Nephron progenitor cell (in vitro differentiated cells): ENCODE results near the gene ABLIM1.

ENCODE experiments used
- DNase-seq: peaks from one replicate; pipeline ENCODE4 v3.0.0; 2021
- H3K27ac Mint-ChIP-seq: 2 replicates; pipeline ENCODE4 v1.8.0; 2021; ENCODE audit warnings: mild to moderate bottlenecking, moderate library complexity, mixed read lengths
- H3K27me3 Mint-ChIP-seq: 2 replicates; pipeline ENCODE4 v1.8.0; 2021; ENCODE audit warnings: mild to moderate bottlenecking, low read depth, mixed read lengths; ENCODE audit not compliant: poor library complexity
- H3K36me3 Mint-ChIP-seq: 2 replicates; pipeline ENCODE4 v1.8.0; 2021; ENCODE audit warnings: low read depth, mixed read lengths
- H3K4me1 Mint-ChIP-seq: 2 replicates; pipeline ENCODE4 v1.8.0; 2021; ENCODE audit warnings: mixed read lengths
- H3K4me3 Mint-ChIP-seq: 2 replicates; pipeline ENCODE4 v1.8.0; 2021; ENCODE audit warnings: mild to moderate bottlenecking, moderate library complexity, mixed read lengths
- H3K9me3 Mint-ChIP-seq: 2 replicates; pipeline ENCODE4 v1.8.0; 2021; ENCODE audit warnings: mild to moderate bottlenecking, moderate library complexity, mixed read lengths
- TF ChIP-seq, protein P1 (sequence below): fragments of 200-600 bp; sonication (generic); IDR thresholded peaks from 2 replicates; pipeline ENCODE4 v1.5.0; 2021; ENCODE audit warnings: antibody characterized with exemption

The ABLIM1 gene

GRCh38 chr10:114623661-114624294 is 34.3 kb downstream of the ABLIM1 start:
- TF ChIP-seq, protein P1, sequence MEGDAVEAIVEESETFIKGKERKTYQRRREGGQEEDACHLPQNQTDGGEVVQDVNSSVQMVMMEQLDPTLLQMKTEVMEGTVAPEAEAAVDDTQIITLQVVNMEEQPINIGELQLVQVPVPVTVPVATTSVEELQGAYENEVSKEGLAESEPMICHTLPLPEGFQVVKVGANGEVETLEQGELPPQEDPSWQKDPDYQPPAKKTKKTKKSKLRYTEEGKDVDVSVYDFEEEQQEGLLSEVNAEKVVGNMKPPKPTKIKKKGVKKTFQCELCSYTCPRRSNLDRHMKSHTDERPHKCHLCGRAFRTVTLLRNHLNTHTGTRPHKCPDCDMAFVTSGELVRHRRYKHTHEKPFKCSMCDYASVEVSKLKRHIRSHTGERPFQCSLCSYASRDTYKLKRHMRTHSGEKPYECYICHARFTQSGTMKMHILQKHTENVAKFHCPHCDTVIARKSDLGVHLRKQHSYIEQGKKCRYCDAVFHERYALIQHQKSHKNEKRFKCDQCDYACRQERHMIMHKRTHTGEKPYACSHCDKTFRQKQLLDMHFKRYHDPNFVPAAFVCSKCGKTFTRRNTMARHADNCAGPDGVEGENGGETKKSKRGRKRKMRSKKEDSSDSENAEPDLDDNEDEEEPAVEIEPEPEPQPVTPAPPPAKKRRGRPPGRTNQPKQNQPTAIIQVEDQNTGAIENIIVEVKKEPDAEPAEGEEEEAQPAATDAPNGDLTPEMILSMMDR: no peak
- H3K4me1 Mint-ChIP-seq: peaks cover 21% of the 10 kb centered on the region
- H3K27me3 Mint-ChIP-seq: peaks cover 7% of the 10 kb centered on the region
- no peak overlapping the region for H3K4me3 Mint-ChIP-seq
- peaks cover 12% of the 10 kb centered on the region for H3K9me3 Mint-ChIP-seq
- no peak for DNase-seq
- no peak overlapping the region for H3K27ac Mint-ChIP-seq
- no peaks in the 10 kb centered on the region for H3K36me3 Mint-ChIP-seq

GRCh38 chr10:114623155-114623554 is 34.9 kb downstream of the ABLIM1 start:
- Mint-ChIP-seq H3K4me1 (peaks cover 21% of the 10 kb centered on the region), H3K36me3 (no peaks in the 10 kb centered on the region), H3K27me3 (peaks cover 4% of the 10 kb centered on the region), H3K9me3 (peaks cover 12% of the 10 kb centered on the region), H3K27ac (no peak overlapping the region), H3K4me3 (no peak overlapping the region)
- no peak for DNase-seq
- TF ChIP-seq, protein P1: no peak

- Mint-ChIP-seq H3K4me1 (peaks cover 17% of the 10 kb centered on the region), H3K4me3 (no peak overlapping the region)
These were observed 39.4 kb downstream of the ABLIM1 start for GRCh38 chr10:114618722-114619121.

GRCh38 chr10:114616516-114616915 is 41.6 kb downstream of the ABLIM1 start:
- Mint-ChIP-seq H3K27ac (no peak overlapping the region), H3K4me1 (peaks cover 8% of the 10 kb centered on the region), H3K36me3 (no peaks in the 10 kb centered on the region)

More at GRCh38 chr10:114618722-114619121, 39.4 kb downstream of the ABLIM1 start:
- no peak overlapping the region for H3K27ac Mint-ChIP-seq
- H3K27me3 Mint-ChIP-seq: peaks cover 8% of the 10 kb centered on the region
- peaks cover 2% of the 10 kb centered on the region for H3K9me3 Mint-ChIP-seq
- DNase-seq: no peak
- TF ChIP-seq, protein P1: no peak
- H3K36me3 Mint-ChIP-seq: no peaks in the 10 kb centered on the region

DNA sequence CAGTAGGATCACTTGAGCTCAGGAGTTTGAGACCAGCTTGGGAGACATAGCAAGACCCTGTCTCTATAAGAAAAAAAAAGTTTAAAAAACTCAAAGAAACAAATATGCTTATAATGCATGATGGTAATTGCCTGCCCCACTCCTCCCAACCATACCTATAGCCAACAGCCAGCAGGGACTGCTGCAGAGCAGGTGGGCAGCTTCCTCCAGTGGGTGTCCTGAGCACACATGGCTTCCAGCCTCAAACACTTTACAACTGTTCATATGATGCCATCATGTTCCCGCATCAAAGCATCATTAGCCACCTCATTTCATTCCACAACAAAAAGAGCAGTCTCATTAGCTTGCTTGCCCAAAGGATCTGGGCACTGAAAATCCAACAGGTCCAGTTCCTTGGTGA is 42.0 kb downstream of the ABLIM1 start:
- no peak for DNase-seq
- no peak overlapping the region for H3K4me3 Mint-ChIP-seq
- no peak overlapping the region for H3K27ac Mint-ChIP-seq
- TF ChIP-seq, protein P1: no peak
- peaks cover 10% of the 10 kb centered on the region for H3K27me3 Mint-ChIP-seq
- H3K36me3 Mint-ChIP-seq: no peaks in the 10 kb centered on the region
- peaks cover 10% of the 10 kb centered on the region for H3K4me1 Mint-ChIP-seq
- no peaks in the 10 kb centered on the region for H3K9me3 Mint-ChIP-seq

More at GRCh38 chr10:114616516-114616915, 41.6 kb downstream of the ABLIM1 start:
- H3K4me3 Mint-ChIP-seq: no peak overlapping the region
- no peaks in the 10 kb centered on the region for H3K9me3 Mint-ChIP-seq
- TF ChIP-seq, protein P1: no peak
- DNase-seq: no peak
- H3K27me3 Mint-ChIP-seq: peaks cover 10% of the 10 kb centered on the region

DNA sequence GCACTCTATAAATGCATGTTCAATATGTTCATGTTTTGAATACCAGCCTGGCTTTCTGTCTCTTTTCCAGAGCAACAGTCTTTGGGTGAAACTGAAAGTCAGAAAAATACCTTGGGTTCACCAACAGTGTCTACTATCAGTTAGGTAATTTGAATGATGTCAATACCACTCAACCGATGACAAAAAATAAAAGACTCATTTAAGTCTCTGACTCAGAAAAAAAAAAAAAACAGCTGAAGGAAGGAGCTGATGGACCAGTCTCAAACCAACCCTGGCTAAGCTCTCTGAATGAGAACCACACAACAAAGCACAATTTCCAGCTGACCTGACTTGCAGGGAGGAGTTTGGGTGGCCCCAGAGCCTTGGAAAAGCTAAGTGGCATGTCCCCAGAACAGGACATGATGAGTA is 42.5 kb downstream of the ABLIM1 start:
- Mint-ChIP-seq H3K9me3 (no peaks in the 10 kb centered on the region), H3K4me1 (peaks cover 10% of the 10 kb centered on the region), H3K27me3 (peaks cover 10% of the 10 kb centered on the region), H3K4me3 (no peak overlapping the region), H3K27ac (no peak overlapping the region), H3K36me3 (no peaks in the 10 kb centered on the region)
- DNase-seq: no peak
- TF ChIP-seq, protein P1: no peak
